Thoracic aorta (tissue), 2 donors: ENCODE measurements around the gene CELF4. TPM values are rescaled to one million over a fixed set of nuclear protein-coding genes. Genes with fewer than 3 reads are reported as not detected.

Experiments used
- ATAC-seq: fragments of 150-250 bp; one replicate; pipeline ENCODE4 v1.8.0; 2017; ENCODE audit warnings: low read depth; ENCODE audit not compliant: insufficient number of reproducible peaks, low FRiP score
- DNase-seq: peaks from one replicate; pipeline ENCODE4 v3.0.0-alpha.2; 2020; ENCODE audit warnings: low spot score
- H3K27ac ChIP-seq, 2 donors: fragments of 200-600 bp; sonication (generic); 1 replicate in 1 of 2; 2 replicates in 1 of 2; pipeline ENCODE4 v1.5.1; 2016; ENCODE audit warnings: mild to moderate bottlenecking in 2 of 2, moderate library complexity in 2 of 2
- H3K27me3 ChIP-seq: fragments of 200-600 bp; sonication (generic); replicated peaks from 2 replicates; pipeline ENCODE4 v1.6.0; 2016; ENCODE audit warnings: mild to moderate bottlenecking; ENCODE audit not compliant: insufficient read depth
- H3K36me3 ChIP-seq: fragments of 200-600 bp; sonication (generic); one replicate; pipeline ENCODE4 v1.5.1; 2016
- H3K4me1 ChIP-seq, 2 donors: fragments of 200-600 bp; sonication (generic); 1 replicate in 1 of 2; 2 replicates in 1 of 2; pipeline versions ENCODE4 v1.5.1 to v1.6.0; 2016; ENCODE audit warnings: low read depth in 2 of 2, mild to moderate bottlenecking in 1 of 2; ENCODE audit not compliant: control insufficient read depth in 1 of 2
- H3K4me3 ChIP-seq: fragments of 200-600 bp; sonication (generic); 2 replicates; pipeline ENCODE4 v1.5.1; 2016; ENCODE audit warnings: mild to moderate bottlenecking
- H3K9me3 ChIP-seq: fragments of 200-600 bp; sonication (generic); 2 replicates; pipeline ENCODE4 v1.5.1; 2016
- CTCF ChIP-seq: fragments of 200-600 bp; sonication (generic); IDR thresholded peaks from one replicate; pipeline ENCODE4 v1.5.1; 2019; ENCODE audit warnings: antibody characterized with exemption
- total RNA-seq, 2 donors: library from RNA; depleted of rRNA; stranded (reverse); fragments of >200 nt; gene quantifications; one replicate each; pipeline versions ENCODE4 v1.1.0 to v1.2.3, GENCODE V29; 2016

Gene CELF4
- total RNA-seq, 2 donors from 2014 or later = not detected

GRCh38 chr18:37438417-37439180 is 127.0 kb downstream of the CELF4 start:
- Histone ChIP-seq H3K27me3 (no peaks in the 10 kb centered on the region), H3K4me3 (no peak overlapping the region), H3K27ac (no peak overlapping the region), H3K36me3 (no peaks in the 10 kb centered on the region), H3K4me1 (peaks cover 0 to 9% of the 10 kb centered on the region in 2 donors), H3K9me3 (no peaks in the 10 kb centered on the region)
- ATAC-seq = no peak
- no peak for TF ChIP-seq CTCF
- no peak for DNase-seq

GRCh38 chr18:37435996-37436395 is 129.6 kb downstream of the CELF4 start:
- Histone ChIP-seq H3K27ac (no peak overlapping the region), H3K36me3 (no peaks in the 10 kb centered on the region), H3K27me3 (no peaks in the 10 kb centered on the region), H3K4me3 (no peak overlapping the region), H3K4me1 (peaks cover 0 to 9% of the 10 kb centered on the region in 2 donors), H3K9me3 (no peaks in the 10 kb centered on the region)
- no peak for TF ChIP-seq CTCF
- no peak for DNase-seq
- ATAC-seq = no peak

- Histone ChIP-seq H3K36me3 (no peaks in the 10 kb centered on the region), H3K9me3 (no peaks in the 10 kb centered on the region), H3K27me3 (no peaks in the 10 kb centered on the region), H3K27ac (no peak overlapping the region), H3K4me3 (no peak overlapping the region), H3K4me1 (peaks cover 0 to 9% of the 10 kb centered on the region in 2 donors)
- DNase-seq (no peak), ATAC-seq (no peak)
- TF ChIP-seq CTCF = no peak
These were observed 130.3 kb downstream of the CELF4 start for GRCh38 chr18:37435150-37435867.

- no peaks in the 10 kb centered on the region for H3K9me3 ChIP-seq
- no peak for DNase-seq
These were observed 131.3 kb downstream of the CELF4 start for GRCh38 chr18:37434161-37434860.

More at GRCh38 chr18:37434161-37434860, 131.3 kb downstream of the CELF4 start:
- no peaks in the 10 kb centered on the region for H3K27me3 ChIP-seq
- H3K27ac ChIP-seq = no peak overlapping the region
- no peak for TF ChIP-seq CTCF
- H3K36me3 ChIP-seq = no peaks in the 10 kb centered on the region
- no peak for ATAC-seq
- H3K4me3 ChIP-seq = no peak overlapping the region
- H3K4me1 ChIP-seq = peaks cover 0 to 9% of the 10 kb centered on the region in 2 donors
